ENCODE data around the gene ARFGEF3. TPM values are rescaled to one million over a fixed set of nuclear protein-coding genes. Genes with fewer than 3 reads are reported as not detected.

ARFGEF3 gene
- total RNA-seq, 3 donors from 2014 or later (not counting 1 experiment from before 2014, with no cell fraction given), result 0.05 to 0.09 TPM; not detected in 1

DNA sequence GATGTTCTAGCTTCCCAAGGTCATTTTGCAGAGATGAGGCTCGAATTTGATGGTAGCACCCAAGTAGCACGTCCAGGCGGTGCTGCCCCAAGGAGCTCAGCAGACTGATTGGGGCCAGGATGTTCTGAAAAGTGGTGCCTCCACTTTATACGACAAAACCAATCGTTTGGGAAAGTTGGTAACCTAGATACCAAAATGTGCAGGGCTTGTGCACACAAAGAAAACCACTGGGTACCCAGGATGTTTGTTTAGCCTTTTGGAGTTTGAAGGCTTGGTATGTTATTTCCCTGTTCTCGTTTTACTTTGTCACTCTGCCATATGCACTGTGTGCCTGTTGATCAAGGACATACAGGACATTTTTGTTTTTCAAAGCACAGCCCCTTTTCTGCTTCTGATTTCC, 97.3 kb downstream of the ARFGEF3 start:
- H3K36me3 ChIP-seq (ENCODE audit: control insufficient read depth, insufficient read depth, low read length), result no peaks in the 10 kb centered on the region
- Mint-ChIP-seq H3K27ac (no peak overlapping the region), H3K4me1 (no peaks in the 10 kb centered on the region), H3K4me3 (no peak overlapping the region), H3K27me3 (ENCODE audit: low read depth in 2 of 2) (peaks cover 2 to 10% of the 10 kb centered on the region in 2 donors), H3K36me3 (no peaks in the 10 kb centered on the region), H3K9me3 (no peaks in the 10 kb centered on the region)
- ATAC-seq, result no peak
- H3K9me3 ChIP-seq (ENCODE audit: control insufficient read depth, insufficient read depth, low read length), result no peaks in the 10 kb centered on the region
- WGBS (ENCODE audit: insufficient coverage), result 80% methylated on average over 6 of the region's 6 CpGs
- no peak for DNase-seq
- no peak overlapping the region for H3K4me3 ChIP-seq (ENCODE audit: low read length)
- no peaks in the 10 kb centered on the region for H3K4me1 ChIP-seq (ENCODE audit: control insufficient read depth, insufficient read depth, low read length)
- TF ChIP-seq, protein P1, sequence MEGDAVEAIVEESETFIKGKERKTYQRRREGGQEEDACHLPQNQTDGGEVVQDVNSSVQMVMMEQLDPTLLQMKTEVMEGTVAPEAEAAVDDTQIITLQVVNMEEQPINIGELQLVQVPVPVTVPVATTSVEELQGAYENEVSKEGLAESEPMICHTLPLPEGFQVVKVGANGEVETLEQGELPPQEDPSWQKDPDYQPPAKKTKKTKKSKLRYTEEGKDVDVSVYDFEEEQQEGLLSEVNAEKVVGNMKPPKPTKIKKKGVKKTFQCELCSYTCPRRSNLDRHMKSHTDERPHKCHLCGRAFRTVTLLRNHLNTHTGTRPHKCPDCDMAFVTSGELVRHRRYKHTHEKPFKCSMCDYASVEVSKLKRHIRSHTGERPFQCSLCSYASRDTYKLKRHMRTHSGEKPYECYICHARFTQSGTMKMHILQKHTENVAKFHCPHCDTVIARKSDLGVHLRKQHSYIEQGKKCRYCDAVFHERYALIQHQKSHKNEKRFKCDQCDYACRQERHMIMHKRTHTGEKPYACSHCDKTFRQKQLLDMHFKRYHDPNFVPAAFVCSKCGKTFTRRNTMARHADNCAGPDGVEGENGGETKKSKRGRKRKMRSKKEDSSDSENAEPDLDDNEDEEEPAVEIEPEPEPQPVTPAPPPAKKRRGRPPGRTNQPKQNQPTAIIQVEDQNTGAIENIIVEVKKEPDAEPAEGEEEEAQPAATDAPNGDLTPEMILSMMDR (IDR thresholded peaks at IDR 0.05), result no peak
- intact Hi-C loops (cut with micrococcal nuclease), result no loop called here
- H3K27ac ChIP-seq (ENCODE audit: low read length), result no peak overlapping the region
- H3K27me3 ChIP-seq (ENCODE audit: control insufficient read depth, insufficient read depth, low read length), result no peaks in the 10 kb centered on the region

DNA sequence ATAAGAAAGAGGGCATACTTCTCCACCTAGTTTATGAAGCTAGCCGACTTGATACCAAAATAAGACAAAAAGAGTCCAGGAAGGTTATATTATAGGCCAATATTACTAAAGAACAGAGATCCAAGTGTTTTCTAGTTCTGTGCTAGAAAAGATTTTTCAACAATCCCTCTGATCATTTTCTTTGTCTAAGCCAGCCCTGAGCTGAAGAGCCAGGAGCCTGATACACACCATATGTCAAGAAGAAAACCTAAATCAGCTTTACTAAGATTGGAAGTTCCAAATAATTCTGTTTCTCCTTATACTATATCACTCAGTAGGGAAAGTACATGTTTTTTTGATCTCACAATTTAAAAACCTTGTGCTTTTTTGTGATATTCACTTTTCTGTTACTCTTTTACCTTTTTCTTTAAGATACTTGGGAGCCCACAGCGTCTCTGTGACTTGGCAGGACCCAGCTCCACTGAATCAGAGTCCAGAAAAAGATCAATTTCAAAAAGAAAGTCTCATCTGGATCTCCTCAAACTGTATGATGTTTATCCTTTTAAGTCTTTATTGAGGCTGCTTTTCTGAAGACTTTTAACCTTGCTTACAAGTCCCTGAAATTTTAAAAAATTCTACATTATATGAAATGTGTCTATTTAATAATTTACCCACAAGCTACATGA, 99.5 kb downstream of the ARFGEF3 start:
- TF ChIP-seq, protein P1 (IDR thresholded peaks at IDR 0.05), result no peak
- H3K36me3 ChIP-seq (ENCODE audit: control insufficient read depth, insufficient read depth, low read length), result no peaks in the 10 kb centered on the region
- no peaks in the 10 kb centered on the region for H3K4me1 ChIP-seq (ENCODE audit: control insufficient read depth, insufficient read depth, low read length)
- intact Hi-C loops (cut with micrococcal nuclease), result no loop called here
- Mint-ChIP-seq H3K9me3 (no peaks in the 10 kb centered on the region), H3K4me1 (no peaks in the 10 kb centered on the region), H3K4me3 (no peak overlapping the region), H3K36me3 (no peaks in the 10 kb centered on the region), H3K27ac (no peak overlapping the region), H3K27me3 (ENCODE audit: low read depth in 2 of 2) (peaks cover 8 to 10% of the 10 kb centered on the region in 2 donors)
- H3K27me3 ChIP-seq (ENCODE audit: control insufficient read depth, insufficient read depth, low read length), result no peaks in the 10 kb centered on the region
- WGBS (ENCODE audit: insufficient coverage), result 100% methylated on average over 1 of the region's 2 CpGs
- DNase-seq, result no peak
- H3K27ac ChIP-seq (ENCODE audit: low read length), result no peak overlapping the region
- H3K4me3 ChIP-seq (ENCODE audit: low read length), result no peak overlapping the region
- no peak for ATAC-seq
- H3K9me3 ChIP-seq (ENCODE audit: control insufficient read depth, insufficient read depth, low read length), result no peaks in the 10 kb centered on the region

DNA sequence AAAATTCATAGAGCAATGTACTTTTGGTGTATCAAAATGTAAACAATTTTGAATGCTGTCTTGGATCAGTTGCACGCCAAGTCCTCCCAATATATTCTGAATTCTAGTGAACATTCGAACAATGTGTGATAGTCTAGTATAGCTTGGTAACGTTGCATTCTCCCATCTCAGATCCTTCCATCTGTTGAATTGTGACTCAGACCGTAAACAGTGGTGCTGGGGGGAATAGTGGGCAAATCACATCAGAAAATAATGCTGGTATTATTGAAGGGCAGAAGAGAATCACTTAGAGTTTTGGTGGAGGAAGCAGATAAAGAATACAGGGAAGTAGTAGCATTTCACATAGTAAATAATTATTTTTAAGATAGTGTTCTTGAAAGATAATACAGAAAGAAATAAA, 102.2 kb downstream of the ARFGEF3 start:
- Mint-ChIP-seq H3K4me1 (no peaks in the 10 kb centered on the region), H3K27ac (no peak overlapping the region), H3K4me3 (no peak overlapping the region), H3K27me3 (ENCODE audit: low read depth in 2 of 2) (peaks cover 8 to 10% of the 10 kb centered on the region in 2 donors), H3K9me3 (no peaks in the 10 kb centered on the region), H3K36me3 (no peaks in the 10 kb centered on the region)
- ATAC-seq, result no peak
- H3K27me3 ChIP-seq (ENCODE audit: control insufficient read depth, insufficient read depth, low read length), result peaks cover 4% of the 10 kb centered on the region
- intact Hi-C loops (cut with micrococcal nuclease), result no loop called here
- no peak overlapping the region for H3K4me3 ChIP-seq (ENCODE audit: low read length)
- no peaks in the 10 kb centered on the region for H3K4me1 ChIP-seq (ENCODE audit: control insufficient read depth, insufficient read depth, low read length)
- WGBS (ENCODE audit: insufficient coverage), result 84% methylated on average over 4 of the region's 4 CpGs
- DNase-seq, result no peak
- H3K36me3 ChIP-seq (ENCODE audit: control insufficient read depth, insufficient read depth, low read length), result no peaks in the 10 kb centered on the region
- no peak overlapping the region for H3K27ac ChIP-seq (ENCODE audit: low read length)
- TF ChIP-seq, protein P1 (IDR thresholded peaks at IDR 0.05), result no peak
- no peaks in the 10 kb centered on the region for H3K9me3 ChIP-seq (ENCODE audit: control insufficient read depth, insufficient read depth, low read length)

DNA sequence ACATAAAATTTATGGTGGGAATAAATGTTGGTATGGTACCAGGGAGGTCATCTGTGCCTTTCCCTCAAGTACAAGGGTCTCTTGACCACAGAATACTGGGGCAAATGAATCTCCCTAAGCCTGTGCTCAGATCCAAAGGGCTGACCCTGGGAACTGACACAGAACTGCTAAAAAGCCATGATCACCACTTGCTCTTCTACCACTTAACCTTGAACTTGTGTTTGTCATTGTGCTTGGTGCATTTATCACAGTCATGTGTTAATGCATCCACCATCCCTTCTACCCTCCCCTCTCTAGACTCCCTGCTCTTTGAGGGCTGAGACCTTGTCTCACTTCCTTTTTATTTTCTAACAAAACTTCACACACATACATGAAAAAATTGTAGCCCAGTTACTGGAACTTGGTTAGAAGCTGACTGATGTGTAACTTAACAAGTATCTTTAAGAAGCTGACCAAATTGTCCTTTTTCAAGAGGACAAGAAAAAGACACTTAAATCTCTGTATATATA, 102.7 kb downstream of the ARFGEF3 start:
- no peaks in the 10 kb centered on the region for H3K36me3 Mint-ChIP-seq
- no peak for DNase-seq
- H3K27ac ChIP-seq (ENCODE audit: low read length), result no peak overlapping the region
- H3K27me3 Mint-ChIP-seq (ENCODE audit: low read depth in 2 of 2), result peaks cover 5 to 10% of the 10 kb centered on the region in 2 donors
- no peaks in the 10 kb centered on the region for H3K9me3 Mint-ChIP-seq
- H3K4me1 ChIP-seq (ENCODE audit: control insufficient read depth, insufficient read depth, low read length), result no peaks in the 10 kb centered on the region
- no peak for ATAC-seq
- no peaks in the 10 kb centered on the region for H3K36me3 ChIP-seq (ENCODE audit: control insufficient read depth, insufficient read depth, low read length)
- no peak overlapping the region for H3K27ac Mint-ChIP-seq
- no peak overlapping the region for H3K4me3 ChIP-seq (ENCODE audit: low read length)
- no peak overlapping the region for H3K4me3 Mint-ChIP-seq
- intact Hi-C loops (cut with micrococcal nuclease), result no loop called here
- H3K9me3 ChIP-seq (ENCODE audit: control insufficient read depth, insufficient read depth, low read length), result no peaks in the 10 kb centered on the region
- no peaks in the 10 kb centered on the region for H3K4me1 Mint-ChIP-seq
- H3K27me3 ChIP-seq (ENCODE audit: control insufficient read depth, insufficient read depth, low read length), result peaks cover 4% of the 10 kb centered on the region
- TF ChIP-seq, protein P1 (IDR thresholded peaks at IDR 0.05), result no peak

Data from natural killer cell (primary cell).